HG03469 (cell line): ENCODE results near the gene SCG3.
"Not testable (repeated sequence)": the region's sequence is repeated elsewhere in the genome, so short reads cannot be mapped to it uniquely, and the experiment has no call there.

Experiments used
- ATAC-seq: cut with Tn5 transposase; IDR thresholded peaks from one replicate; pipeline ENCODE4 v1.9.1; 2021; ENCODE audit warnings: mild to moderate bottlenecking, moderate library complexity, moderate number of reproducible peaks; ENCODE audit not compliant: unreplicated experiment

The SCG3 gene

DNA sequence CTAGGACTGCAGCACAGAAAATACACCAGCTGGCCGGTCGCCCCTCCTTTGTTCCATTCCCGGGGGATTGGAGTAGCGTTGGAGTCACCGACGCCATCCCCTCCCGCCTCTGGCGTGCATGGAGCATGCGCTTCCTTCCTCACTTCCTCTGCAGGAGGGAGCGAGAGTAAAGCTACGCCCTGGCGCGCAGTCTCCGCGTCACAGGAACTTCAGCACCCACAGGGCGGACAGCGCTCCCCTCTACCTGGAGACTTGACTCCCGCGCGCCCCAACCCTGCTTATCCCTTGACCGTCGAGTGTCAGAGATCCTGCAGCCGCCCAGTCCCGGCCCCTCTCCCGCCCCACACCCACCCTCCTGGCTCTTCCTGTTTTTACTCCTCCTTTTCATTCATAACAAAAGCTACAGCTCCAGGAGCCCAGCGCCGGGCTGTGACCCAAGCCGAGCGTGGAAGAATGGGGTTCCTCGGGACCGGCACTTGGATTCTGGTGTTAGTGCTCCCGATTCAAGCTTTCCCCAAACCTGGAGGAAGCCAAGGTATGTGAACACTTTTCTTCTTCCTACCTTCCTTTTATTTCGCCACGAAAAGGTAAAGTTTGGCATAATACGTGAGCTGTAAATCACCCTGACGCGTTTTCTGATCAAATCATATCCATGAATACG, at the start of gene SCG3:
Gene SCG3, plus strand, starts transcription at position 201 of the 661 bp plus-strand sequence. Its CDS starts 253 bp downstream, at position 454.
- ATAC-seq: no peak

DNA sequence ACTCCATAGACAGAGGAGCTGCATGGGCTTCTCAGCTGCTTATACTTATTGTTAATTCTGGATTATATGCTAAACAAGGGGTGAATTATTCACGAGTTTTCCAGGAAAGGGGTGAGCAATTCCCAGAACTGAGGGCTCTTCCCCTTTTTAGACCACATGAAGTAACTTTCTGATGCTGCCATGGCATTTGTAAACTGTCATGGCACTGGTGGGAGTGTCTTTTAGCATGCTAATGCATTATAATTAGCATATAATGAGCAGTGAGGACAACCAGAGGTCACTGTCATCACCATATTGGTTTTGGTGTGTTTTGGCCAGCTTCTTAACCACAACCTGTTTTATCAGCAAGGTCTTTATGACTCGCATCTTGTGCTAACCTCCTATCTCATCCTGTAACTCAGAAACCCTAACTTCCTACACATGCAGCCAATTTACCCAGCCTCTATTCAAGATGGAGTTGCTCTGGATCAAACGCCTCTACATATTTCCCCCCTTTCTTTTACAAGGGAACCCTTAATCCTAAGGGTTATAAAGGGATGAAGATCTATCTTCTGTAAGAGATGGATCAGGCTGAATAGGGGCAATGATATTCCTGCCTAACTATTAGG, 46.6 kb upstream of the SCG3 start:
- ATAC-seq: no peak

DNA sequence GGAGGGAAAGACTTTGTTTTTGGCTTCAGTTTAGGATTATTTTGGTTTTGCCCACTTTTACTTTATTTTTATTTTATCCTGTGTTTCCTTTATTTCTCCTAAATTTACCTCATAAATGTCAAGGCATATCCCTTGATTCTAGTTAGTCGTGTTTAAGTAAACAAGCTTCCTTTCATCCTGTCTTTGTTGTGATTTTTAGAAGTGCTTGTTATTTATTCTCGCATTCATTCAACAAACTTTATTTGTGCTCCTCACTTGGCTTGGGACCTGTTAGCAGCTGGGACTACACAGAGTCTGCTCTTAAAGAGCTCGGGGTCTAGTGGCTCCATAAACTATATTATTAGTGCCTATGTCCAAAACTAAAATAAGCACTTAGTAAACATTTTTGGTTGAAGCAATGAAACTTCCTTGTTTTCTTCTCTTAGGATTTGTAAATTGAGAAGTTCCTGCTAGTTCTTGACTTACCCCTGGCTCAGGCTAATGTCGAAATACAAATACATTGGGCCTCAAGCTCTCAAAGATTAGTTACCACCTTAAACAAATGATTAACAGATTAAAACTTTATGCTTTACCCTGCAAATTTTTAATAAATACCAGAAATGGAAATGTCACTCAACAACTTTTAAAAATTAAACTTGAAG, 39.7 kb upstream of the SCG3 start:
- no peak for ATAC-seq

DNA sequence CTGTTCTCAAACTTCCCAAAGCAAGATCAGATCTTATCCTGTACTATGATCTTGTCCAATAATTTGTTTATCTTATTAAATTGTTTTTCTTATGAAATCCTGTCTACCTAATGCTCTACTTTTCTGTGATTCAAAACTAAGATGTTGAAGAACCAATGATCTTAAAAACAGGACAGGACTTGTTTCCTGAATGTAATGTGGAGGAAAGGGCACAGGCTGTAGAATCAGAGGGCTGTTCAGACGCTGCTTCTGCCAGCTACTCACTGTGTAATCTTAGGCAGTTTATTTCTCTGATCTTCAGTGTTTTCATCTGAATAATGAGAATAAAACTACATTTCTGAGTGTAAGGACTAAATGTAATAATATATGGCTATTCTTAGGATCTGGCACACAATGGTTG, 38.6 kb upstream of the SCG3 start:
- no peak for ATAC-seq

- no peak for ATAC-seq
Measured at GRCh38 chr15:51647128-51647562, 34.2 kb upstream of the SCG3 start.

- ATAC-seq: not testable (repeated sequence)
Measured at GRCh38 chr15:51648101-51648500, 33.2 kb upstream of the SCG3 start.

- ATAC-seq: not testable (repeated sequence)
Measured at GRCh38 chr15:51648643-51649042, 32.7 kb upstream of the SCG3 start.

DNA sequence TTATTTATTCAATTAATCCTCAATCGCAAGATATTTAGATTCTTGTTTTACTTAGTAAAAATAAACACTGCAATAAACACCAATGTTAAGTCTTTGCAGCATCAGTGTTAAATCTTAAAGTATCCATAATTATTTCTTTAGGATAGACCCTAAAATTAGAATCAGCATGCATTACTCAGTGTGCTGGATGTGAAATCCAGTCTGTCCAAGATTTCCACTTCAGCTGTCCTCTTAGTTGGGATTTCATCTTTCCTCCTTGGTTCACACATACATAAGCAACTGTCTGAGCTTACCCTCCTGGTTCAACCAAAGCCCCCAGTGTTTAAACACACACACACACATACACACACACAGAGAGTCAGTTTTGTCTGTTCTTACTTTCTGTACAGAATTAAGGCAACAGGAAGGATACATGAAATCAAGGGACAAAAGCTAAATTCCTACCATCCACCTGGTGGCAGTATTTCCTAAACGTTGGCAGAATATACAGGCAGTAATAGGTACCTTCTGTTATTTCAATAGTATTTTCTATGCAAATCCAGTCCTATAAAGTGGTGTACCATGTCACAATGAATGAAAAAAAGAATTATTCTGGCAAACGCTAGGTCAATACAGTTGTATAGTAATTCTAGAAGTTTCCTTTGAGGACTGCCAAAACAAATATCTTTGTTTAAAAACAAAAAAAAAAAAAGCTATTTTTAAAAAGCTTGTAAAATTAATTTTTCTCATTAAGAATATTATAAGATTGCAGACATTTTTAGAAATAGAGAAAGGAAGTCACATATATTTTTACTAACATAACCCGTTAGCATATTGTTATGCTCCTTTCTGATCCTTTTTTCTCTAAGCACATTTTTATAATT, 31.4 kb upstream of the SCG3 start:
- no peak for ATAC-seq

- ATAC-seq: no peak
Measured at GRCh38 chr15:51652084-51652668, 29.1 kb upstream of the SCG3 start.

- ATAC-seq: not testable (repeated sequence)
Measured at GRCh38 chr15:51655401-51656057, 25.8 kb upstream of the SCG3 start.

DNA sequence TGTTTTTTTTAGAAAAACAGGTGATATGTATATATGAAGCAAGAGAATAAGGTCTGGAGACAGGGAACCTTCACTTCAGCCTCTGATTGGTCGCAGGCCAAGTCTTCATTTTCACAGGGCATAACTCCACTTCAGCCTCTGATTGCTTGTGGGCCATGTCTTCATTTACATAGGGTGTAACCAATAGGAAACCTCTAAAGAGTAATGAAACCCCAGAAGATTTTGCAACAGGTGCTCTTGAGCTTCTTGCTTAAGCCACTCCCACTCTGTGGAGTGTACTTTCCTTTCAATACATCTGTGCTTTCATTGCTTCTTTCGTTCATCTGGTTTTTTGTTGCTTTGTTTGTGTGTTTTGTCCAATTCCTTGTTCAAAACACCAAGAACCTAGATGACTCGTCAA, 22.6 kb upstream of the SCG3 start:
- no peak for ATAC-seq

- no peak for ATAC-seq
Measured at GRCh38 chr15:51661072-51661471, 20.2 kb upstream of the SCG3 start.

DNA sequence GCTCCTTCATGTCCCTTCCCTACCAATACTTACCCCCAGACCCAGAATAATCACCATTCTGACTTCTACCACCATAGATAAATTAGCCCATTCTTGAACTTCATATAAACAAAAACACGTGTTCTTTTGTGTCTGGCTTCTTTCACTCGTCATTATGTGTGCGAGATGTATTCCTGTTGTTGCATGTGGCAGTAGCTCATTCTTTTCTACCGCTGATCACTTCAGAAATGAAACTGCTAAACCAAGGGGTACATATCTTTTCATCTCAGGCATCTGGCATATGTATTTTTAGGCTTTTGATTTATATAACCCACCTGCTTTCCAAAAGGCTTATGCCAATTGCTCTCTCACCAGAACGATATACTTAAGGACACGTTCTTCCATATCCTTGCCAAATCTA, 13.8 kb upstream of the SCG3 start:
- no peak for ATAC-seq

DNA sequence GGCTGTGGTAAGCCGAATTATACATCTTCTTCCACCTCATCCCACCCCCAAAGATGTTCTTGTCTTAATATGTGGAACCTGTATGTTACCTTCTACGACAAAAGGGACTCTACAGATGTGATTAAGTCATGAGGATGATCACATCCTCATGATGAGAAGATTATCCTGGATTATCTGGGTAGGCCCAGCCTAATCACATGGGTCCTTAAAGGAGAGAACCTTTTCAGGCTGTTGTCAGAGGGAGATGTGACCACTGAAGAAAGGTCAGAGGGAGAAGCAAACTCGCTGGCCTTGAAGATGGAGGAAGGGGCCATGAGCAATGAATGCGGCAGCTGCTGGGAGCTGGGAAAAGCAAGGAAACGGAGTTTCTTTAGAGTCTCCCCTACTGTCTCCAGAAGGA, 12.9 kb upstream of the SCG3 start:
- ATAC-seq: no peak

DNA sequence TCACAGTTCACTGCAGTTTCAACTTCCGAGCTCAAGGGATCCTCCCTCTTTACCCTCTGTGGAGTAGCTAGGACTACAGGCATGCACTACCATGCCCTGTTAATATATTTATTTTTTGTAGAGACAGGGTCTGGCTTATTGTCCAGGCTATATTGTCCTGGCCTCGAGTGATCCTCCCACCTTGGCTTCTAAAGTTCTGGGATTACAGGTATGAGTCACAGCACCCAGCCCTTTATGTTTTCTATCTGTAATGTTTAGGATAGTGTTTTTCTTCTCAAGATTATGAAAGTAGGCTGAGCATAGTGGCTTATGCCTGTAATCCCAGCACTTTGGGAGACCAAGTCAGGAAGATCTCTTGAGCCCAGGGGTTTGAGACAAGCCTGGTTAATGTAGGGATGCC, 11.9 kb upstream of the SCG3 start:
- no peak for ATAC-seq

DNA sequence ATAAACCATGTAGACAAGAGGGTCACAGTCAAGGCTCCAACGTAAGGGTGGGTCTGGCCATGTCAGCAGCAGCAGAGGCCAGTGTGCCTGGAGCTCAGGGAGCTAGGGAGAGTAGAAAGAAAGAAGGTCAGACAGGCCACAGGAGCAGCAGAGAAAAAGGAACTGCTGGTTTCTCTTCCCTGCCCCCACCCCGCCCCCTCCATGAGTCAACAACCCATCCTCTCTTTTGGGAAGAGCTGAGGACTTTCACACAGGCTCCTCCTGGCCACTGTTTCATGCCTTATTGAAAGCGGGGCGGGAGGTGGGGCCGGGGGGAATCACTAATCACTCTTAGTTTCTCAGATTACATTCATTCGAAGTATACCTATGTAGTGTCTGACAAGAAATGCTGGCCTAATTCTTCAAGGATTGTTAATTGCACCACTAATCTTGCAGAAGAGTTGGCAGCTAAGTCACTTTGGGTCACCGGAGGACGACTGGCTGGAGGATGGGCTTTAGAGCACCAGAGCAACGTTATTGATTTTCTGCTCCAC, 9.1 kb upstream of the SCG3 start:
- no peak for ATAC-seq

- no peak for ATAC-seq
Measured at GRCh38 chr15:51672913-51673857, 8.1 kb upstream of the SCG3 start.

DNA sequence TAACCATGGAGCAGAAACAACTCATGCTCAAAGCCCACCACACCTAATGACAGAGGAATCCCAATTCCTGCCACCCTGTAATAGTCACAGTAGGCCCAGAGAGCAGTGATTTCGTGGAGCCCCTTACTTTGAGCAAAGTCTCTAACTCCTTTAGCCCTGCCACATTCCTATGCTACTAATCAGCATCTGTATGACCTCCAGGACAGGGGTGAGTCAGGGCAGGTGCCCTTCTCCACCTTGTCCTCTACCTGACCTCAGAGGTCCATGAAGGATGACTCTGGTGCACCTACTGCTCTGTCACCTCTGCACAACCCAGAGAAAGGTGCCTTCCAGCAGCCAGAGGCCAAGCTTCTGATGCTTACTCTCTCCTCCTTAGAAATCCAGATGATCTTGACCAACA, 6.1 kb upstream of the SCG3 start:
- ATAC-seq: no peak

DNA sequence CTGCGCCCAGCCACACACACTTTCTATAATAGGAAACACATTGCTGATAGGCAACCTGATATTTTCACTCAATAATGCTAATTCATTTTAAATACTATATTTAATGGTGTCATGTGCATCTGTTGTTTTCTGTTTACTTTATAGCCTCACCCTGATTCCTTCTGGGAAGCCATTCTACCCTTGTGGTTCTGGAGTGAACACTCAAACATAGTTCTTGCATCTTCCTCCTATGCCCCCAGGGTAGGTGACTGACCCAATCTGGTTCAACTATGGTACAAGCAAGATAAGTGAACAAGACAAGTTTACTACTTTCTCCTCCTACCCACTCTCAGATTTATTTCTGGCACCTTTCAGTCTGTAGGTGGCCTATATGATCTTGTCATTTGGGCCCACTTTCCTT, 4.3 kb upstream of the SCG3 start:
- no peak for ATAC-seq
